Osteoblast (primary cell): Measurements from ENCODE around the gene LANCL2. TPM values are rescaled to one million over a fixed set of nuclear protein-coding genes. Genes with fewer than 3 reads are reported as not detected.
"Not testable (repeated sequence)": the region's sequence is repeated elsewhere in the genome, so short reads cannot be mapped to it uniquely, and the experiment has no call there.

ENCODE experiments used
- DNase-seq: peaks from one replicate; pipeline ENCODE4 v3.0.0; 2011; ENCODE audit warnings: low spot score, mixed read lengths; ENCODE audit not compliant: insufficient read length; ENCODE audit errors: missing footprints
- H2AFZ ChIP-seq: 2 replicates; pipeline ENCODE4 v1.6.0; 2011; ENCODE audit warnings: mild to moderate bottlenecking, low read length
- H3K27ac ChIP-seq: 2 replicates; pipeline ENCODE4 v1.5.1; 2011; ENCODE audit warnings: mild to moderate bottlenecking, low read depth, low read length, moderate library complexity
- H3K27me3 ChIP-seq: 2 replicates; pipeline ENCODE4 v1.6.0; 2012; ENCODE audit warnings: mild to moderate bottlenecking, control low read depth, inconsistent platforms, low read length, moderate library complexity; ENCODE audit not compliant: insufficient read depth
- H3K36me3 ChIP-seq: 2 replicates; pipeline ENCODE4 v1.5.1; 2011; ENCODE audit warnings: mild to moderate bottlenecking, low read length, control low read depth, moderate library complexity; ENCODE audit not compliant: insufficient read depth
- H3K4me1 ChIP-seq: 2 replicates; pipeline ENCODE4 v1.5.1; 2011; ENCODE audit warnings: mild to moderate bottlenecking, low read length, control low read depth, moderate library complexity; ENCODE audit not compliant: insufficient read depth
- H3K4me2 ChIP-seq: 2 replicates; pipeline ENCODE4 v1.6.0; 2011; ENCODE audit warnings: mild to moderate bottlenecking, low read length; ENCODE audit not compliant: insufficient read depth
- H3K4me3 ChIP-seq: fragments of 200-600 bp; sonication (generic); 3 replicates; pipeline ENCODE4 v1.5.1; 2012; ENCODE audit warnings: mild to moderate bottlenecking, low read length, inconsistent platforms; ENCODE audit not compliant: insufficient read depth
- H3K79me2 ChIP-seq: 2 replicates; pipeline ENCODE4 v1.6.0; 2012; ENCODE audit warnings: mild to moderate bottlenecking, low read length, control low read depth, inconsistent platforms; ENCODE audit not compliant: insufficient read depth
- H3K9me3 ChIP-seq: 2 replicates; pipeline ENCODE4 v1.5.1; 2011; ENCODE audit warnings: low read depth, low read length, control low read depth
- H4K20me1 ChIP-seq: 2 replicates; pipeline ENCODE4 v1.6.0; 2012; ENCODE audit warnings: mild to moderate bottlenecking, low read length, control low read depth; ENCODE audit not compliant: insufficient read depth
- total RNA-seq: library from RNA; depleted of rRNA; stranded (reverse); fragments of >200 nt; gene quantifications from 2 replicates; pipeline ENCODE4 v1.2.3, GENCODE V29; 2012
- TF ChIP-seq, protein P1 (sequence below): IDR thresholded peaks from 2 replicates; pipeline ENCODE4 v1.5.1; 2011; ENCODE audit warnings: mild to moderate bottlenecking, low read depth, low read length, moderate library complexity; ENCODE audit errors: extremely low read depth

LANCL2 gene
- total RNA-seq, 1 donor: 19.2 TPM

- TF ChIP-seq, protein P1, sequence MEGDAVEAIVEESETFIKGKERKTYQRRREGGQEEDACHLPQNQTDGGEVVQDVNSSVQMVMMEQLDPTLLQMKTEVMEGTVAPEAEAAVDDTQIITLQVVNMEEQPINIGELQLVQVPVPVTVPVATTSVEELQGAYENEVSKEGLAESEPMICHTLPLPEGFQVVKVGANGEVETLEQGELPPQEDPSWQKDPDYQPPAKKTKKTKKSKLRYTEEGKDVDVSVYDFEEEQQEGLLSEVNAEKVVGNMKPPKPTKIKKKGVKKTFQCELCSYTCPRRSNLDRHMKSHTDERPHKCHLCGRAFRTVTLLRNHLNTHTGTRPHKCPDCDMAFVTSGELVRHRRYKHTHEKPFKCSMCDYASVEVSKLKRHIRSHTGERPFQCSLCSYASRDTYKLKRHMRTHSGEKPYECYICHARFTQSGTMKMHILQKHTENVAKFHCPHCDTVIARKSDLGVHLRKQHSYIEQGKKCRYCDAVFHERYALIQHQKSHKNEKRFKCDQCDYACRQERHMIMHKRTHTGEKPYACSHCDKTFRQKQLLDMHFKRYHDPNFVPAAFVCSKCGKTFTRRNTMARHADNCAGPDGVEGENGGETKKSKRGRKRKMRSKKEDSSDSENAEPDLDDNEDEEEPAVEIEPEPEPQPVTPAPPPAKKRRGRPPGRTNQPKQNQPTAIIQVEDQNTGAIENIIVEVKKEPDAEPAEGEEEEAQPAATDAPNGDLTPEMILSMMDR: no peak
- H3K79me2 ChIP-seq: no peaks in the 10 kb centered on the region
- peaks cover 1% of the 10 kb centered on the region for H3K36me3 ChIP-seq
- no peak for DNase-seq
- no peak overlapping the region for H3K4me3 ChIP-seq
- peaks cover 5% of the 10 kb centered on the region for H3K4me1 ChIP-seq
- H2AFZ ChIP-seq: no peak overlapping the region
- no peak overlapping the region for H3K4me2 ChIP-seq
- no peaks in the 10 kb centered on the region for H4K20me1 ChIP-seq
- H3K9me3 ChIP-seq: no peaks in the 10 kb centered on the region
- H3K27me3 ChIP-seq: no peaks in the 10 kb centered on the region
- H3K27ac ChIP-seq: no peak overlapping the region
These were observed 32.5 kb downstream of the LANCL2 start for GRCh38 chr7:55397617-55398016.

DNA sequence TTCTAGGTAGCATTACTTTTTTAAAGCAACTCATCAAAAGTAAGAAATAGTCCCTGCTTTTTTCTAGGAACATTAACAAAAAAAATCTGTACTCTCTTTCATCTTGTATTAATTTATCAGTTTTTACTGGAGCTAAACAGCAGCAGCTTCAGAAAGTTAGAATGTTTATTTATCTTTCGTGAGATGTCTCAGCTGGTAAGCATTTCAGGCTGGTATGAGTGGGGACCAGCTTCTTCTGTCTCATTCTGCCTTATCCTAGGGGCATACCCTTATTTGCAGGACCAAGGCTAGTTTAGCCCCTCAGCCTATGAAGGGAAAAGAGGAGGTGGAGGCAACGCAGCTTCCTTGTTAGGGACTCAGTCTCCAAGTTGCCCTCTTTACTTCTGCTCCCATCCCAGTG lies 35.1 kb downstream of the LANCL2 start:
- Histone ChIP-seq H3K4me1 (peaks cover 5% of the 10 kb centered on the region), H3K27me3 (no peaks in the 10 kb centered on the region), H3K36me3 (no peaks in the 10 kb centered on the region), H3K9me3 (no peaks in the 10 kb centered on the region), H3K79me2 (no peaks in the 10 kb centered on the region), H3K27ac (no peak overlapping the region), H3K4me2 (no peak overlapping the region), H3K4me3 (no peak overlapping the region), H4K20me1 (no peaks in the 10 kb centered on the region), H2AFZ (no peak overlapping the region)
- no peak for DNase-seq
- TF ChIP-seq, protein P1: no peak

DNA sequence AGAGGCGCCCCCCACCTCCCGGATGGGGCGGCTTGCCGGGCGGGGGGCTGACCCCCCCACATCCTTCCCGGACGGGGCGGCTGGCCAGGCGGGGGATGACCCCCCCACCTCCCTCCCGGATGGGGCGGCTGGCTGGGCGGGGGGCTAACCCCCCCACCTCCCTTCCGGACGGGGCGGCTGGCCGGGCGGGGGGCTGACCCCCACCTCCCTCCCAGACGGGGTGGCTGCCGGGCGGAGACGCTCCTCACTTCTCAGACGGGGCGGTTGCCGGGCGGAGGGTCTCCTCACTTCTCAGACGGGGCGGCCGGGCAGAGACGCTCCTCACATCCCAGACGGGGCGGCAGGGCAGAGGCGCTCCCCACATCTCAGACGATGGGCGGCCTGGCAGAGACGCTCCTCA lies 37.4 kb downstream of the LANCL2 start:
- not testable (repeated sequence) for H2AFZ ChIP-seq, H3K4me2 ChIP-seq, H3K36me3 ChIP-seq, H3K27ac ChIP-seq, H3K4me3 ChIP-seq, H3K4me1 ChIP-seq, H3K27me3 ChIP-seq, DNase-seq, H3K79me2 ChIP-seq, H3K9me3 ChIP-seq, H4K20me1 ChIP-seq

- peaks cover 4% of the 10 kb centered on the region for H3K36me3 ChIP-seq
- TF ChIP-seq, protein P1: no peak
- no peaks in the 10 kb centered on the region for H3K9me3 ChIP-seq
- no peak overlapping the region for H3K4me2 ChIP-seq
- H4K20me1 ChIP-seq: no peaks in the 10 kb centered on the region
- no peak overlapping the region for H3K27ac ChIP-seq
- no peaks in the 10 kb centered on the region for H3K4me1 ChIP-seq
- H3K27me3 ChIP-seq: no peaks in the 10 kb centered on the region
- no peak overlapping the region for H2AFZ ChIP-seq
- DNase-seq: no peak
- no peaks in the 10 kb centered on the region for H3K79me2 ChIP-seq
- H3K4me3 ChIP-seq: no peak overlapping the region
These were observed 40.9 kb downstream of the LANCL2 start for GRCh38 chr7:55405856-55406541.
